Activated naive CD8-positive, alpha-beta T cell (primary cell): ENCODE results near the gene HPCAL1.

ENCODE experiments used
- H3K27ac Mint-ChIP-seq: one replicate; pipeline ENCODE4 v1.8.0; 2021; ENCODE audit warnings: mixed read lengths
- H3K27me3 Mint-ChIP-seq: one replicate; pipeline ENCODE4 v1.8.0; 2021; ENCODE audit warnings: mixed read lengths
- H3K36me3 Mint-ChIP-seq: one replicate; pipeline ENCODE4 v1.8.0; 2021; ENCODE audit warnings: mixed read lengths
- H3K4me1 Mint-ChIP-seq: one replicate; pipeline ENCODE4 v1.8.0; 2021; ENCODE audit warnings: low read depth, mixed read lengths
- H3K4me3 Mint-ChIP-seq: one replicate; pipeline ENCODE4 v1.8.0; 2021; ENCODE audit warnings: mild to moderate bottlenecking, mixed read lengths
- H3K9me3 Mint-ChIP-seq: one replicate; pipeline ENCODE4 v1.8.0; 2021; ENCODE audit warnings: low read depth, mixed read lengths

Gene HPCAL1

DNA sequence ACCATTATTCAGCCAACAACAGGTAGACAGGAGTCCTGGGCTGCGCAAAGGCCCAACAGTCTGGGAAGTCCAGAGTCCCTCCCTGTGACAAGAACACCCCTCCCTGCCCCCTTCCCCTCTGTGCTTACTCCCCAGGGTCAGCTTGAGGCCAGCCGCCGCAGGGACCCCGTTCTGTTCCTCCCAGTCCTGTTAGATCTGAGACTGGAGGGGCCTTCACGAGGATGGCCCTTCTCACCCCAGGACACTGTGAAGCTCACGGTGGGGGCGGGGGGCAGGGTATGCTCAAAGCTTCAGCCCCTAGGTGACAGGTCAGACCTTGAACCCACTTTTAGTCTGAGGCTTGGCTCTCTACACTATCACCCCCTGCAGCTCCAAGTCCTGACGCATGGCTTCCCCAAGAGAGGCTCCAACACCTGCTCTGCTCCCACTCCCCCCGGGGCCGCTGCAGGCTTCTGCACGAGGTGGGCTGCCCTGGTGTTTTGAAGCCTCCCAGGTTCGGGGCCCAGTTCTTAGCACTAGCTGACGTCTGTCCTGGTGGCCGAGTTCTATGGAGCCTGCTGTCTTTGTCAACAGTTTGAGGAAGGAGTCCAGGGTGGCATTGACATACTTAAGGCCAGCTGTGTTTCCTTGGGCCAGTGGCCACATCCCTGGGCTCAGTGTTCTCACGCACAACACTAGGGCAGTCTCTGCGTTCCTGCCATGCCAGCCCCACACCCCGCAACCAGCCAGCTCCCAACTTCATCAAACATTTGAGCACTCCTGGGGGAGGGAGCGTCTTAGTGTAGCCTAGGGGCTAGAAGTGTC, 37.2 kb upstream of the HPCAL1 start:
- no peaks in the 10 kb centered on the region for H3K27me3 Mint-ChIP-seq
- H3K4me1 Mint-ChIP-seq = peaks cover 4% of the 10 kb centered on the region
- H3K27ac Mint-ChIP-seq = no peak overlapping the region
- H3K9me3 Mint-ChIP-seq = no peaks in the 10 kb centered on the region
- no peaks in the 10 kb centered on the region for H3K36me3 Mint-ChIP-seq
- no peak overlapping the region for H3K4me3 Mint-ChIP-seq

- Mint-ChIP-seq H3K27me3 (no peaks in the 10 kb centered on the region), H3K27ac (no peak overlapping the region), H3K4me1 (peaks cover 7% of the 10 kb centered on the region), H3K36me3 (no peaks in the 10 kb centered on the region), H3K4me3 (no peak overlapping the region), H3K9me3 (no peaks in the 10 kb centered on the region)
Measured at GRCh38 chr2:10266133-10266620, 36.5 kb upstream of the HPCAL1 start.

GRCh38 chr2:10267036-10267435, 35.7 kb upstream of the HPCAL1 start:
- Mint-ChIP-seq H3K27ac (no peak overlapping the region), H3K4me1 (peaks cover 8% of the 10 kb centered on the region), H3K4me3 (no peak overlapping the region), H3K9me3 (no peaks in the 10 kb centered on the region), H3K36me3 (no peaks in the 10 kb centered on the region), H3K27me3 (no peaks in the 10 kb centered on the region)

GRCh38 chr2:10267551-10268465, 34.9 kb upstream of the HPCAL1 start:
- Mint-ChIP-seq H3K4me1 (peaks cover 8% of the 10 kb centered on the region), H3K36me3 (no peaks in the 10 kb centered on the region), H3K9me3 (no peaks in the 10 kb centered on the region), H3K27me3 (no peaks in the 10 kb centered on the region), H3K27ac (no peak overlapping the region), H3K4me3 (no peak overlapping the region)

GRCh38 chr2:10269291-10269690, 33.4 kb upstream of the HPCAL1 start:
- Mint-ChIP-seq H3K4me3 (no peak overlapping the region), H3K9me3 (no peaks in the 10 kb centered on the region), H3K36me3 (no peaks in the 10 kb centered on the region), H3K27ac (no peak overlapping the region), H3K4me1 (peaks cover 8% of the 10 kb centered on the region), H3K27me3 (no peaks in the 10 kb centered on the region)

- Mint-ChIP-seq H3K27me3 (no peaks in the 10 kb centered on the region), H3K27ac (no peak overlapping the region), H3K9me3 (no peaks in the 10 kb centered on the region), H3K36me3 (no peaks in the 10 kb centered on the region), H3K4me1 (peaks cover 8% of the 10 kb centered on the region), H3K4me3 (no peak overlapping the region)
Measured at GRCh38 chr2:10269711-10270610, 32.7 kb upstream of the HPCAL1 start.

- Mint-ChIP-seq H3K27me3 (no peaks in the 10 kb centered on the region), H3K27ac (peak overlapping the region; percentile 16), H3K9me3 (no peaks in the 10 kb centered on the region), H3K4me3 (no peak overlapping the region), H3K4me1 (peaks cover 8% of the 10 kb centered on the region), H3K36me3 (no peaks in the 10 kb centered on the region)
Measured at GRCh38 chr2:10271509-10271908, 31.2 kb upstream of the HPCAL1 start.

GRCh38 chr2:10271946-10272345, 30.8 kb upstream of the HPCAL1 start:
- Mint-ChIP-seq H3K4me3 (no peak overlapping the region), H3K36me3 (no peaks in the 10 kb centered on the region), H3K4me1 (peaks cover 8% of the 10 kb centered on the region), H3K27me3 (no peaks in the 10 kb centered on the region), H3K9me3 (no peaks in the 10 kb centered on the region), H3K27ac (no peak overlapping the region)

DNA sequence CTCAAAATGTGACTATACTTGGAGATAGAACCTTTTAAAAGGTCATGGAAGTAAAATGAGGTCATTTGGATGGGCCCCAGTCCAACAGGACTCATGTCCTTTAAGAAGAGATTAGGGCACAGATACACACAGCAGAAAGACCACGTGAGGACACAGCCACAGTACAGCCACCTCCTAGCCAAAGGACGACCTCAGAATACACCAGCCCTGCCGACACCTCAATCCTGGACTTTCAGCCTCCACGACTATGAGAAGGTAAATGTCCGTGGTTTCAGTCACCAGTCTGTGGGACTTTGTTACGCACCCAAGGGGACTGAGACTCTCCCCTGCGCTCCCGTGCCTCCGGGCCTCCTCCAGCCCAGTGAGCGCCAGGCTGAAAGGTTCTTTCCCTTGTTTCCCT, 30.2 kb upstream of the HPCAL1 start:
- Mint-ChIP-seq H3K9me3 (no peaks in the 10 kb centered on the region), H3K4me1 (peaks cover 9% of the 10 kb centered on the region), H3K4me3 (no peak overlapping the region), H3K36me3 (no peaks in the 10 kb centered on the region), H3K27ac (no peak overlapping the region), H3K27me3 (no peaks in the 10 kb centered on the region)

- Mint-ChIP-seq H3K27me3 (no peaks in the 10 kb centered on the region), H3K27ac (no peak overlapping the region), H3K36me3 (no peaks in the 10 kb centered on the region), H3K4me1 (peaks cover 16% of the 10 kb centered on the region), H3K9me3 (no peaks in the 10 kb centered on the region), H3K4me3 (no peak overlapping the region)
Measured at GRCh38 chr2:10273215-10274175, 29.2 kb upstream of the HPCAL1 start.

- H3K27ac Mint-ChIP-seq = no peak overlapping the region
- peaks cover 20% of the 10 kb centered on the region for H3K4me1 Mint-ChIP-seq
- H3K9me3 Mint-ChIP-seq = no peaks in the 10 kb centered on the region
- H3K36me3 Mint-ChIP-seq = no peaks in the 10 kb centered on the region
- H3K27me3 Mint-ChIP-seq = no peaks in the 10 kb centered on the region
- H3K4me3 Mint-ChIP-seq = no peak overlapping the region
Measured at GRCh38 chr2:10274376-10274775, 28.3 kb upstream of the HPCAL1 start.

- H3K36me3 Mint-ChIP-seq = no peaks in the 10 kb centered on the region
- no peaks in the 10 kb centered on the region for H3K9me3 Mint-ChIP-seq
- no peaks in the 10 kb centered on the region for H3K27me3 Mint-ChIP-seq
- H3K27ac Mint-ChIP-seq = no peak overlapping the region
- H3K4me3 Mint-ChIP-seq = no peak overlapping the region
- peaks cover 19% of the 10 kb centered on the region for H3K4me1 Mint-ChIP-seq
Measured at GRCh38 chr2:10274983-10275802, 27.5 kb upstream of the HPCAL1 start.
